SU-DHL-6 (cell line): ENCODE measurements around the gene CCNY.

Experiments used
- EZH2phosphoT487 ChIP-seq: fragments of 200-600 bp; sonication (generic), shearing (Covaris generic); conservative IDR thresholded peaks from 2 replicates; pipeline ENCODE4 v1.6.1; 2018; ENCODE audit warnings: mild to moderate bottlenecking, antibody characterized with exemption, low read length, moderate library complexity, mixed read lengths
- TF ChIP-seq, protein P1 (sequence below): fragments of 200-600 bp; sonication (generic); IDR thresholded peaks from one replicate; pipeline ENCODE4 v1.5.1; 2017; ENCODE audit warnings: antibody characterized with exemption, mild to moderate bottlenecking, low read length, moderate library complexity; ENCODE audit not compliant: insufficient read depth, poor library complexity, severe bottlenecking

- TF ChIP-seq, protein P1, sequence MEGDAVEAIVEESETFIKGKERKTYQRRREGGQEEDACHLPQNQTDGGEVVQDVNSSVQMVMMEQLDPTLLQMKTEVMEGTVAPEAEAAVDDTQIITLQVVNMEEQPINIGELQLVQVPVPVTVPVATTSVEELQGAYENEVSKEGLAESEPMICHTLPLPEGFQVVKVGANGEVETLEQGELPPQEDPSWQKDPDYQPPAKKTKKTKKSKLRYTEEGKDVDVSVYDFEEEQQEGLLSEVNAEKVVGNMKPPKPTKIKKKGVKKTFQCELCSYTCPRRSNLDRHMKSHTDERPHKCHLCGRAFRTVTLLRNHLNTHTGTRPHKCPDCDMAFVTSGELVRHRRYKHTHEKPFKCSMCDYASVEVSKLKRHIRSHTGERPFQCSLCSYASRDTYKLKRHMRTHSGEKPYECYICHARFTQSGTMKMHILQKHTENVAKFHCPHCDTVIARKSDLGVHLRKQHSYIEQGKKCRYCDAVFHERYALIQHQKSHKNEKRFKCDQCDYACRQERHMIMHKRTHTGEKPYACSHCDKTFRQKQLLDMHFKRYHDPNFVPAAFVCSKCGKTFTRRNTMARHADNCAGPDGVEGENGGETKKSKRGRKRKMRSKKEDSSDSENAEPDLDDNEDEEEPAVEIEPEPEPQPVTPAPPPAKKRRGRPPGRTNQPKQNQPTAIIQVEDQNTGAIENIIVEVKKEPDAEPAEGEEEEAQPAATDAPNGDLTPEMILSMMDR: no peak
- no peak for TF ChIP-seq EZH2phosphoT487
Measured at GRCh38 chr10:35335133-35336083, 901 bp upstream of the CCNY start.
